Measurements from ENCODE around the gene SLC25A33. TPM values are rescaled to one million over a fixed set of nuclear protein-coding genes. Genes with fewer than 3 reads are reported as not detected.

SLC25A33 gene
- total and polyA plus RNA-seq, 2 of the 8 experiments (the other 6 are each of a cell fraction or from before 2014, with no cell fraction given), result 7.8 to 12.8 TPM

GRCh38 chr1:9603766-9604753 is 64.8 kb downstream of the SLC25A33 start (continued):
- TF ChIP-seq, protein P1, sequence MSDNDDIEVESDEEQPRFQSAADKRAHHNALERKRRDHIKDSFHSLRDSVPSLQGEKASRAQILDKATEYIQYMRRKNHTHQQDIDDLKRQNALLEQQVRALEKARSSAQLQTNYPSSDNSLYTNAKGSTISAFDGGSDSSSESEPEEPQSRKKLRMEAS (IDR thresholded peaks at IDR 0.05), result no peak
- no peak for TF ChIP-seq CHD1 (IDR thresholded peaks at IDR 0.05; ENCODE audit: low read depth, low read length)
- TF ChIP-seq RFX5 (IDR thresholded peaks at IDR 0.05; ENCODE audit: borderline replicate concordance, low read depth, low read length), result no peak
- no peak for TF ChIP-seq ZNF274 (IDR thresholded peaks at IDR 0.05; ENCODE audit: borderline replicate concordance, extremely low read depth, low read length)
- TF ChIP-seq KDM1A (IDR thresholded peaks at IDR 0.05; ENCODE audit: borderline replicate concordance, low read length), result no peak

Measured in H1 (cell line).